ENCODE data around the gene AK5. TPM values are rescaled to one million over a fixed set of nuclear protein-coding genes. Genes with fewer than 3 reads are reported as not detected.

AK5 gene
- total RNA-seq, 4 donors from 2014 or later = 1.1 to 2.1 (median 1.2) TPM; not detected in 1

GRCh38 chr1:77319036-77319705 lies 37.4 kb downstream of the AK5 start:
- no peak for DNase-seq (ENCODE audit: low spot score in 2 of 2)
- H3K9me3 ChIP-seq = no peaks in the 10 kb centered on the region
- H3K4me1 ChIP-seq = no peaks in the 10 kb centered on the region
- H3K36me3 ChIP-seq = no peaks in the 10 kb centered on the region
- H3K27ac ChIP-seq = no peak overlapping the region
- 55% methylated on average over 1 of the region's 1 CpG for WGBS
- no peaks in the 10 kb centered on the region for H3K27me3 ChIP-seq
- TF ChIP-seq POLR2A (IDR thresholded peaks at IDR 0.05) (no peak), CTCF (IDR thresholded peaks at IDR 0.05) (no peak), POLR2AphosphoS5 (IDR thresholded peaks at IDR 0.05) (no peak), EP300 (IDR thresholded peaks at IDR 0.05) (no peak)
- H3K4me3 ChIP-seq = no peak overlapping the region

GRCh38 chr1:77322061-77322900 lies 40.5 kb downstream of the AK5 start:
- Histone ChIP-seq H3K4me3 (no peak overlapping the region), H3K36me3 (no peaks in the 10 kb centered on the region), H3K9me3 (no peaks in the 10 kb centered on the region), H3K4me1 (no peaks in the 10 kb centered on the region), H3K27ac (no peak overlapping the region), H3K27me3 (no peaks in the 10 kb centered on the region)
- no peak for DNase-seq (ENCODE audit: low spot score in 2 of 2)
- no peak for TF ChIP-seq POLR2AphosphoS5 (IDR thresholded peaks at IDR 0.05)
- no peak for TF ChIP-seq EP300 (IDR thresholded peaks at IDR 0.05)
- TF ChIP-seq POLR2A (IDR thresholded peaks at IDR 0.05) = no peak
- WGBS = 65% methylated on average over 6 of the region's 6 CpGs

GRCh38 chr1:77333501-77333900 lies 51.7 kb downstream of the AK5 start:
- DNase-seq (ENCODE audit: low spot score in 2 of 2) = no peak
- H3K27me3 ChIP-seq = no peaks in the 10 kb centered on the region
- no peak overlapping the region for H3K27ac ChIP-seq
- 86% methylated on average over 2 of the region's 2 CpGs for WGBS
- H3K4me1 ChIP-seq = no peaks in the 10 kb centered on the region
- no peaks in the 10 kb centered on the region for H3K9me3 ChIP-seq
- no peaks in the 10 kb centered on the region for H3K36me3 ChIP-seq
- TF ChIP-seq EP300 (IDR thresholded peaks at IDR 0.05) (no peak), POLR2AphosphoS5 (IDR thresholded peaks at IDR 0.05) (no peak), POLR2A (IDR thresholded peaks at IDR 0.05) (no peak), CTCF (IDR thresholded peaks at IDR 0.05) (no peak)
- H3K4me3 ChIP-seq = no peak overlapping the region

GRCh38 chr1:77336729-77337128 lies 54.9 kb downstream of the AK5 start:
- no peak overlapping the region for H3K4me3 ChIP-seq

GRCh38 chr1:77339326-77339725 lies 57.5 kb downstream of the AK5 start:
- Histone ChIP-seq H3K9me3 (no peaks in the 10 kb centered on the region), H3K27me3 (no peaks in the 10 kb centered on the region), H3K36me3 (no peaks in the 10 kb centered on the region), H3K27ac (no peak overlapping the region), H3K4me1 (no peaks in the 10 kb centered on the region), H3K4me3 (no peak overlapping the region)
- WGBS = 94% methylated on average over 1 of the region's 1 CpG
- no peak for DNase-seq (ENCODE audit: low spot score in 2 of 2)
- no peak for TF ChIP-seq EP300 (IDR thresholded peaks at IDR 0.05)
- TF ChIP-seq POLR2AphosphoS5 (IDR thresholded peaks at IDR 0.05) = no peak
- TF ChIP-seq POLR2A (IDR thresholded peaks at IDR 0.05) = no peak
- no peak for TF ChIP-seq CTCF (IDR thresholded peaks at IDR 0.05)

More at GRCh38 chr1:77336729-77337128, 54.9 kb downstream of the AK5 start:
- H3K27ac ChIP-seq = no peak overlapping the region
- no peak for DNase-seq (ENCODE audit: low spot score in 2 of 2)
- H3K9me3 ChIP-seq = no peaks in the 10 kb centered on the region
- H3K4me1 ChIP-seq = no peaks in the 10 kb centered on the region
- TF ChIP-seq POLR2A (IDR thresholded peaks at IDR 0.05) = no peak
- no peak for TF ChIP-seq CTCF (IDR thresholded peaks at IDR 0.05)
- no peak for TF ChIP-seq POLR2AphosphoS5 (IDR thresholded peaks at IDR 0.05)
- TF ChIP-seq EP300 (IDR thresholded peaks at IDR 0.05) = no peak
- no peaks in the 10 kb centered on the region for H3K27me3 ChIP-seq
- H3K36me3 ChIP-seq = no peaks in the 10 kb centered on the region

Data from suprapubic skin (tissue), 4 donors.